ENCODE results near the gene KSR1.

Gene KSR1

DNA sequence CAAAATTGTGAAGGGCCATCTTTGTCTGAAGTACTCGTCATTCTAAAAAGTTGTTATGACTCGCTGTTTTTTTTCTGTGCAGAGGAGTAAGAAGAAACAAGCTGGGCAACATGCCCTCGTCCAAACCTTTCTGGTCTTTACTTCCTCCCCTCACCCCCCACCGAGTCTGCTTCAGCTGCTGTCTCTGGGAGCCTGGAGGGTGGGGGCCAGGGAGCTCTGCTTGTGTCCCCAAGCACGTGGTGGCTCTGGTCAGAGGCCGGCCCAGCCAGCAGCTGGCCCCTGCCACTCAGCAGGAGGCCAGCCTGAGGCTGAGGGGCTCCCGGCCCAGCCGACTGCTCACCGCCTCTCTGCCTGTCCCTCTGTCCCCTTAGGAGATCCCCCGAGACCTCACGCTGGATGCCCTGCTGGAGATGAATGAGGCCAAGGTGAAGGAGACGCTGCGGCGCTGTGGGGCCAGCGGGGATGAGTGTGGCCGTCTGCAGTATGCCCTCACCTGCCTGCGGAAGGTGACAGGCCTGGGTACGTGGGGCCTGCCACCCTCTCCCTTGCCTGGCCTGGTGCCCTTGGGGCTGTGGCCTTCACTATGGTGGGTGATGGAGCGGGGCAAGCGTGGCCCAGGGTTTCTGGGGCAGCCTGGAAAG lies 121.0 kb downstream of the KSR1 start:
- Histone ChIP-seq H3K4me3 (ENCODE audit: low read length) (no peak overlapping the region), H3K36me3 (ENCODE audit: insufficient read depth, low read length) (no peaks in the 10 kb centered on the region), H3K4me1 (ENCODE audit: insufficient read depth, low read length) (peaks cover 47% of the 10 kb centered on the region), H3K27ac (ENCODE audit: low read depth, low read length) (no peak overlapping the region), H3K9ac (ENCODE audit: low read depth, low read length) (no peak overlapping the region), H3K27me3 (ENCODE audit: insufficient read depth, low read length) (no peaks in the 10 kb centered on the region), H3K9me3 (ENCODE audit: insufficient read depth, low read depth, low read length) (no peaks in the 10 kb centered on the region)
- WGBS, result 66% methylated on average over 20 of the region's 20 CpGs

DNA sequence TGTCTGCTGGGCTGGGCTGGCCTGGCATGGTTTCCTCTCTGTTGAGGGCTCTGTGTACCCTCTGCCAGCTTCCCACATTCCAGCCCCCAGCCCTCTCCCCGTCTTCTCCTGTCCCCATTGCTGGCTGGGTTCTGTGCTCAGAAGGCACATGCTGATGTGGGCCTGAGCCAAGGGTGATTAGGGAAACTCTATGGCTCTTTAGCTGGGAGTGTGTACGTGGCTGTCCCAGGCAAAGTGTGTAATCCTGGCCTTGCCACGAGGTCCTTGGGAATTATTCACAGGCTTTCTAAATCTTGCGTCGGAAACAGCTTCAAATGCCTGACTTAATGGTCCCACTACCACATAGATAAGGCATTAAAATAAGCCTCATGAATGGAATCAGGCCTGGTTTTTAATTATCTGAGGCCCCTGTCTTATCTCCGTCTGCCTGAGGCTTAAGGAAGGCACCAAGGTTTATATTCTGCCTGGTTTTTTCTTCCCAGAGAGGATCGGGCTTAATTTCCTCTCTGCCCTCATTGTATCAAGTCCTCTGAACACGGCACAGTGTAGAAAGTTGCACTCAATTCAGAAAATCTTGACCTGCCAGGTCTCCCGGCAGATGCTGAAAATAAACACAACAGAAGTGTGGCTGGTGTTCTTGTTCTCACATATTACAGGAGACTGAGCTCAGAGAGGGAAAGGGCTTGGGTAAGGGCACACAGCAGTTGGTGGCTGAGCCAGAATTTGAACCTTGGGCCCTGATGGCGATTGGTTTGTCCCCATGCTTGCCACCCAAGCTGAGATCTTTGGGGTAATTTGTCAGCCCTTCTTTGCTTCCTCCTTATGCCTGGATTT lies 121.9 kb downstream of the KSR1 start:
- Histone ChIP-seq H3K27ac (ENCODE audit: low read depth, low read length) (no peak overlapping the region; the same call in 1 of the 2 replicates), H3K9ac (ENCODE audit: low read depth, low read length) (no peak overlapping the region), H3K36me3 (ENCODE audit: insufficient read depth, low read length) (no peaks in the 10 kb centered on the region), H3K9me3 (ENCODE audit: insufficient read depth, low read depth, low read length) (no peaks in the 10 kb centered on the region), H3K4me1 (ENCODE audit: insufficient read depth, low read length) (peaks cover 42% of the 10 kb centered on the region), H3K4me3 (ENCODE audit: low read length) (no peak overlapping the region), H3K27me3 (ENCODE audit: insufficient read depth, low read length) (no peaks in the 10 kb centered on the region)
- WGBS, result 86% methylated on average over 10 of the region's 10 CpGs

DNA sequence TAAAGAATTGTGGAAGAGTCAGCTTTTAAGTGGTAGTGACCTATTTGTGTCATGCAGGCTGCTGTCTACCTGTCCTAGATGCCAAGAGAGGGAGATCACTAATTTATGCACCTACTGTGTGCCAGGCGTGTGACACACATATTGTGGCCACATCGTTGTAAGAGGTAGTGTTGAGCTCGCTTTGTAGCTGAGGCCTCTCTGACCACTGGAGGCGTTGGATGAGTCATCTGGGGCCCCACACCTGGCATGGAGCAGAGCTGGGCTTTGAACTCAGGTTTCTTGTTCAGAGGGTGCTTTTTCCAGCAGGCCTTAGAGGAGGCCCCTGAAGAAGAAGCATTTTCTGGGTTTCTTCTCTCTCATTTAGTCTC lies 122.5 kb downstream of the KSR1 start:
- H3K4me1 ChIP-seq (ENCODE audit: insufficient read depth, low read length), result peaks cover 36% of the 10 kb centered on the region
- no peaks in the 10 kb centered on the region for H3K27me3 ChIP-seq (ENCODE audit: insufficient read depth, low read length)
- H3K4me3 ChIP-seq (ENCODE audit: low read length), result no peak overlapping the region
- H3K27ac ChIP-seq (ENCODE audit: low read depth, low read length), result no peak overlapping the region; the same call in 1 of the 2 replicates
- WGBS, result 87% methylated on average over 4 of the region's 4 CpGs
- H3K9me3 ChIP-seq (ENCODE audit: insufficient read depth, low read depth, low read length), result no peaks in the 10 kb centered on the region
- no peaks in the 10 kb centered on the region for H3K36me3 ChIP-seq (ENCODE audit: insufficient read depth, low read length)
- no peak overlapping the region for H3K9ac ChIP-seq (ENCODE audit: low read depth, low read length)

DNA sequence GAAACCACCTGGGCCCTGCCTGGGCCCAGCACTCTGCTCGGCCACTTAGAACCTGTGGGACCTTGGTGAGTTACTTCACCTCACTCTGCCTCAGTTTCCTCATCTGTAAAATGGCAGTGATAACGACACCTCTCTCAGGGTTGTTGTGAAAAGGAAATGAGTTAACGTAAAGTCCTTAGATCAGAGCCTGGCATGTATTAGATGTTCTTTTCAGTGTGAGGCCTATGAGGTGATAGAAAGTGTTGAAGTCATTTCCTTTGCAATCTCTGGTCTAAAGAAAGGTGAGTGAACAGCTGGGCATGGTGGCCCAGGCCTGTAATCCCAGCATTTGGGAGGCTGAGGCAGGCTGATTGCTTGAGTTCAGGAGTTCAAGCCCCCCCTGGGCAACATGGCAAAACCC lies 123.1 kb downstream of the KSR1 start:
- Histone ChIP-seq H3K27ac (ENCODE audit: low read depth, low read length) (no peak overlapping the region), H3K27me3 (ENCODE audit: insufficient read depth, low read length) (no peaks in the 10 kb centered on the region), H3K9me3 (ENCODE audit: insufficient read depth, low read depth, low read length) (no peaks in the 10 kb centered on the region), H3K36me3 (ENCODE audit: insufficient read depth, low read length) (no peaks in the 10 kb centered on the region), H3K4me3 (ENCODE audit: low read length) (no peak overlapping the region), H3K9ac (ENCODE audit: low read depth, low read length) (no peak overlapping the region), H3K4me1 (ENCODE audit: insufficient read depth, low read length) (peaks cover 30% of the 10 kb centered on the region)
- 97% methylated on average over 3 of the region's 3 CpGs for WGBS

DNA sequence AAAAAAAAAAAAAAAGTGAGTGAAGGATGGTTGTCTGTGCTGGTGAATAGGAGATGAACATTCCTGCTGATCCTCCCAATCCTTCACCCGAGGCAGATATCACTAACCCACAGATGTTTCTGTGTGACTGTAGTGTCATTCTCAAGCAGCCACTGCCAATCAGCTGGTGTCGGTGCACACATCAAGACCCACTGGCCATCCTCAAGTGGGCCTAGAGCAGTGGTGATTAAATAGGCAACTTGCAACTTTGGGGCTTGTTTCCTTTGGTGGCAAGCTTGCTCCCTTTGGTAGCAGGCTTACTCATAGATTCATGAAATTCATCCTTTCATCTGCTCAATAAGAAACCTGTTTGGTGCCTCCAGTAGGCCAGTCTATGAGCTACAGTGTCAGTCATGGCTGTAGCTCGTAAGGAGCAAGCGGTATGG lies 123.7 kb downstream of the KSR1 start:
- no peak overlapping the region for H3K9ac ChIP-seq (ENCODE audit: low read depth, low read length)
- no peak overlapping the region for H3K27ac ChIP-seq (ENCODE audit: low read depth, low read length)
- no peaks in the 10 kb centered on the region for H3K36me3 ChIP-seq (ENCODE audit: insufficient read depth, low read length)
- no peaks in the 10 kb centered on the region for H3K9me3 ChIP-seq (ENCODE audit: insufficient read depth, low read depth, low read length)
- peaks cover 24% of the 10 kb centered on the region for H3K4me1 ChIP-seq (ENCODE audit: insufficient read depth, low read length)
- WGBS, result 96% methylated on average over 4 of the region's 4 CpGs
- H3K27me3 ChIP-seq (ENCODE audit: insufficient read depth, low read length), result no peaks in the 10 kb centered on the region
- no peak overlapping the region for H3K4me3 ChIP-seq (ENCODE audit: low read length)

DNA sequence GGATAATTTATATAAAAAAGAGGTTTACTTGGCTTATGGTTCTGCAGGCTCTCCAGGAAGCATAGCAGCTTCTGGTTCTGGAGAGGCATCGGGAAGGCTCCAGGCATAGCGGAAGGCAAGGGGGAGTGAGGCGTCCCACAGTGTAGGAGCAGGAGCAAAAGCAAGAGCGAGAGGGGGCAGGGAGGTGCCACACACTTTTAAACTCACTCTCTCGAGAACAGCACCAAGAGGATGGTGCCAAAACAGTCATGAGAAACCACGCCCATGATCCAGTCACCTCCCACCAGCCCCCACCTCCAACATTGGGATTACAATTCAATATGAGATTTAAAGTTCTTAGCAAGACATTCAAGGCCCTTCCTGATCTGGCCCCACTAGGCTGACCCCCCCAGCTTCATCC lies 124.8 kb downstream of the KSR1 start:
- Histone ChIP-seq H3K4me1 (ENCODE audit: insufficient read depth, low read length) (peaks cover 14% of the 10 kb centered on the region), H3K9ac (ENCODE audit: low read depth, low read length) (no peak overlapping the region), H3K27me3 (ENCODE audit: insufficient read depth, low read length) (no peaks in the 10 kb centered on the region), H3K36me3 (ENCODE audit: insufficient read depth, low read length) (no peaks in the 10 kb centered on the region), H3K27ac (ENCODE audit: low read depth, low read length) (no peak overlapping the region), H3K4me3 (ENCODE audit: low read length) (no peak overlapping the region), H3K9me3 (ENCODE audit: insufficient read depth, low read depth, low read length) (no peaks in the 10 kb centered on the region)
- 87% methylated on average over 6 of the region's 6 CpGs for WGBS

DNA sequence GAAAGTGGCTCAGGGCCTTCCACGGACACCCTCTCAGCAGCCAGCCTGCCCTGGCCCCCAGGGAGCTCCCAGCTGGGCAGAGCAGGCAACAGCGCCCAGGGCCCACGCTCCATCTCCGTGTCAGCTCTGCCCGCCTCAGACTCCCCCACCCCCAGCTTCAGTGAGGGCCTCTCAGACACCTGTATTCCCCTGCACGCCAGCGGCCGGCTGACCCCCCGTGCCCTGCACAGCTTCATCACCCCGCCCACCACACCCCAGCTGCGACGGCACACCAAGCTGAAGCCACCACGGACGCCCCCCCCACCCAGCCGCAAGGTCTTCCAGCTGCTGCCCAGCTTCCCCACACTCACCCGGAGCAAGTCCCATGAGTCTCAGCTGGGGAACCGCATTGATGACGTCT lies 126.4 kb downstream of the KSR1 start:
- no peak overlapping the region for H3K27ac ChIP-seq (ENCODE audit: low read depth, low read length)
- H3K9ac ChIP-seq (ENCODE audit: low read depth, low read length), result no peak overlapping the region
- H3K27me3 ChIP-seq (ENCODE audit: insufficient read depth, low read length), result no peaks in the 10 kb centered on the region
- no peak overlapping the region for H3K4me3 ChIP-seq (ENCODE audit: low read length)
- H3K9me3 ChIP-seq (ENCODE audit: insufficient read depth, low read depth, low read length), result no peaks in the 10 kb centered on the region
- peaks cover 3% of the 10 kb centered on the region; the same call in 1 of the 2 replicates for H3K36me3 ChIP-seq (ENCODE audit: insufficient read depth, low read length)
- WGBS, result 96% methylated on average over 18 of the region's 18 CpGs
- peaks cover 3% of the 10 kb centered on the region; the same call in 1 of the 2 replicates for H3K4me1 ChIP-seq (ENCODE audit: insufficient read depth, low read length)

DNA sequence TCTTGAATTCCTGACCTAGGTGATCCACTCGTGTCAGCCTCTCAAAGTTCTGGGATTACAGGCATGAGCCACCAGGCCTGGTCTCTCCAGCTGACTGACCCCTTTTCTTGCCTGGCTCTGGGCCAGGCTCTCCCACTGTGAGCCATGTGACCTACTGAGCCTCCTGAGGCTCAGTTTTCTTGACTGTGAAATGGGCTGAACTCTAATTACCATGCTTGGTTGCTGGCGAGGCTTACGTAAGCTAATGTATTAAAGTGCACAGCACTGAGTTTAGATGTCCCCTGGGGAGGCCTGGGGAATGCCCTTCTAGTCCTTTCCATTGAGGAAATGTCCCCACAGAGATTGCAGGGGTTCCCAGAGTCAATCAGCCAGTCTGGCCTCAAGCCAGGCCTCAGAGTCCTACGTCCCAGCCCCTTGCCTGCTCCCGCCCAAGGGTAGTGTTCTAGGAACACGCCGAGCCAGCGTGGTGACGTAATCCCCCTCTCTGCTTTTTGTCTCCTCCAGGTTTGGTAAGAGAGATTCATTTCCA lies 129.0 kb downstream of the KSR1 start:
- Histone ChIP-seq H3K27me3 (ENCODE audit: insufficient read depth, low read length) (no peaks in the 10 kb centered on the region), H3K9ac (ENCODE audit: low read depth, low read length) (no peak overlapping the region), H3K9me3 (ENCODE audit: insufficient read depth, low read depth, low read length) (no peaks in the 10 kb centered on the region), H3K27ac (ENCODE audit: low read depth, low read length) (no peak overlapping the region), H3K4me1 (ENCODE audit: insufficient read depth, low read length) (no peaks in the 10 kb centered on the region), H3K4me3 (ENCODE audit: low read length) (no peak overlapping the region), H3K36me3 (ENCODE audit: insufficient read depth, low read length) (peaks cover 11% of the 10 kb centered on the region)
- 95% methylated on average over 9 of the region's 9 CpGs for WGBS

DNA sequence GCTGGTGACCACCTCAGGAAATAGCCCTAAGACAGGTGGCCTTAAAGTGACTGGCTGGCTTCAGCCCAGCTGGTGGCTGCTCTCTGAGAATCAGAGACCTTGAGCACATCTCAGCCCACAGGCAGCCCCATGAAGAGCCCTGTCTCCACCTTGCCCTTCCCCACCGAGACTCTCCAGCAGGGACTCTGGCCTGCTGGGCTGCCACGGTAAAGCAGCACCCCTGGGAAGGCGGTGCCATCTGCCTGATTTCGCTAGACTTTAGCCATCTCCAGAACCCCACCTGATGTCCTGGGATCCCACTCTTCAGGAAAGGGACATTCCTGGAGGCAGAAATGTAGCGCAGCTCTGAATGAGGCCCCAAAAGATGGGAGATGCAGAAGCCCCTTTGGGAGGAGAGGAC lies 129.5 kb downstream of the KSR1 start:
- 89% methylated on average over 5 of the region's 5 CpGs for WGBS
- Histone ChIP-seq H3K9me3 (ENCODE audit: insufficient read depth, low read depth, low read length) (no peaks in the 10 kb centered on the region), H3K9ac (ENCODE audit: low read depth, low read length) (no peak overlapping the region), H3K4me3 (ENCODE audit: low read length) (no peak overlapping the region), H3K27me3 (ENCODE audit: insufficient read depth, low read length) (no peaks in the 10 kb centered on the region), H3K4me1 (ENCODE audit: insufficient read depth, low read length) (no peaks in the 10 kb centered on the region; the same call in 1 of the 2 replicates), H3K36me3 (ENCODE audit: insufficient read depth, low read length) (peaks cover 11% of the 10 kb centered on the region), H3K27ac (ENCODE audit: low read depth, low read length) (no peak overlapping the region)

DNA sequence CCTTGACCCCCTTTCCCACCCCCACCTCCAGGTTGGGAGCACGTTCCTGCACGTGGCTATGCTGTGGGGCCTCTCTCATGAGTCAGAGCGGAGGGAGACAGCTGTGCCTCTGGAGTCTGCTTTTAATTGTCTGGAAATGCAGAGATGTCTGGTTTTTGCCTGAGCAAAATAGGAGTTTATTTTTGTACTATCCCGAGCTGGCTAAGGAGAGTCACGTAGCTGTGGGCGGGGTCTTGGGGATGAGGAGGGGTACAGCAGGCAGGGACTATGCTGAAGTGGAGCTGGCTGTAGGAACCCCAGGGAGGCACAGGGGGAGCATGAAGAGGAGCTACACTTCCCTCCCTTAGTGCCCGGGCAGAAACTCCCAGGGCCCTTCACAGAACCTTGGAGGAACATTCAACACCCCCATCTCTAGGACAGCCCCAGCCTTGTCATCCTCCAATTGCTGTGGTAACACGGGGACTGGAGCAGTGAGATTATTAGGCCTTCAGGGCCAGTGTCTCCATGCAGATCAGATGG lies 130.0 kb downstream of the KSR1 start:
- H3K36me3 ChIP-seq (ENCODE audit: insufficient read depth, low read length), result peaks cover 11% of the 10 kb centered on the region
- 92% methylated on average over 8 of the region's 8 CpGs for WGBS
- no peaks in the 10 kb centered on the region for H3K27me3 ChIP-seq (ENCODE audit: insufficient read depth, low read length)
- no peak overlapping the region for H3K9ac ChIP-seq (ENCODE audit: low read depth, low read length)
- no peak overlapping the region for H3K4me3 ChIP-seq (ENCODE audit: low read length)
- H3K4me1 ChIP-seq (ENCODE audit: insufficient read depth, low read length), result no peaks in the 10 kb centered on the region; the same call in 1 of the 2 replicates
- H3K27ac ChIP-seq (ENCODE audit: low read depth, low read length), result no peak overlapping the region
- no peaks in the 10 kb centered on the region for H3K9me3 ChIP-seq (ENCODE audit: insufficient read depth, low read depth, low read length)

DNA sequence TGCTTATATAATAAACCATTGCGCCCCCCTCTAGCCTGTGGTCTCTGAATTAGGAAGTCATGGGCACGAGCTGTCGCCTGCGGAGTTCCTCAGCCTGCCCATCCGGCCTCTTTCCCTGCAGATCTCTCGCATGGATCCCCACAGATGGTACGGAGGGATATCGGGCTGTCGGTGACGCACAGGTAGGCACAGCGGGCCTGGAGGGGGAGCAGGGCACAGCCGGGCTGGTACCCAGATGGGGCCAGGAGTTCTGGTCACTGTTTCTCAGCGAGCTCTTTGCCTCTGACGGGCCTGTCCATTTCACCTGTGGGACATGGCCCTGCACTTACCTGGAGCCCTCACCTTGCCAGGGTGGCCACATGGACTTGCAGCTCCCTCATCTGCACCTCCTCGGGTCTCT lies 132.1 kb downstream of the KSR1 start:
- H3K36me3 ChIP-seq (ENCODE audit: insufficient read depth, low read length), result peaks cover 25% of the 10 kb centered on the region
- 94% methylated on average over 15 of the region's 15 CpGs for WGBS

More for the DNA sequence above, 132.1 kb downstream of the KSR1 start:
- Histone ChIP-seq H3K9ac (ENCODE audit: low read depth, low read length) (no peak overlapping the region), H3K27me3 (ENCODE audit: insufficient read depth, low read length) (no peaks in the 10 kb centered on the region), H3K27ac (ENCODE audit: low read depth, low read length) (no peak overlapping the region), H3K9me3 (ENCODE audit: insufficient read depth, low read depth, low read length) (no peaks in the 10 kb centered on the region), H3K4me3 (ENCODE audit: low read length) (no peak overlapping the region), H3K4me1 (ENCODE audit: insufficient read depth, low read length) (no peaks in the 10 kb centered on the region; the same call in 1 of the 2 replicates)
